Upper lobe of left lung (tissue), 4 donors: Measurements from ENCODE around the gene SPATA13.
A peak's percentile ranks its signal among the peaks of the same experiment; 100 is the strongest.

Experiments
- CTCF ChIP-seq, 6 experiments: fragments of 450-650 bp in 4 of 6; fragments of 200-600 bp in 2 of 6; sonication (generic) in 2 of 6; IDR thresholded peaks; one replicate each; pipeline ENCODE4 v1.5.1; 2016 to 2019; ENCODE audit warnings: antibody characterized with exemption in 6 of 6
- EP300 ChIP-seq, 4 donors: sonication (generic); formaldehyde crosslinking; IDR thresholded peaks; one replicate each; pipeline ENCODE4 v1.5.1; 2017; ENCODE audit warnings: antibody characterized with exemption in 4 of 4, control low read depth in 2 of 4
- POLR2A ChIP-seq, 4 donors: fragments of 450-650 bp; IDR thresholded peaks; one replicate each; pipeline ENCODE4 v1.5.1; 2016 to 2017; ENCODE audit warnings: antibody characterized with exemption in 4 of 4, mild to moderate bottlenecking in 2 of 4
- POLR2AphosphoS5 ChIP-seq, 2 donors: sonication (generic); formaldehyde crosslinking; IDR thresholded peaks; one replicate each; pipeline ENCODE4 v1.5.1; 2017; ENCODE audit warnings: antibody characterized with exemption in 2 of 2

- TF ChIP-seq CTCF (IDR thresholded peaks at IDR 0.05), result no peak
- no peak for TF ChIP-seq EP300 (IDR thresholded peaks at IDR 0.05)
- TF ChIP-seq POLR2A (IDR thresholded peaks at IDR 0.05), result peak in 1 of 4 donors; percentile 22
- TF ChIP-seq POLR2AphosphoS5 (IDR thresholded peaks at IDR 0.05), result no peak
Observed at GRCh38 chr13:24251525-24251924, 91.0 kb downstream of the SPATA13 start.
